ENCODE results near the gene ARHGEF38. TPM values are rescaled to one million over a fixed set of nuclear protein-coding genes. Genes with fewer than 3 reads are reported as not detected.
A peak's percentile ranks its signal among the peaks of the same experiment; 100 is the strongest.
"Not testable (repeated sequence)": the region's sequence is repeated elsewhere in the genome, so short reads cannot be mapped to it uniquely, and the experiment has no call there.

Gene ARHGEF38
- total RNA-seq, 4 donors from 2014 or later, result 0.59 to 3.5 (median 0.98) TPM

- DNase-seq (ENCODE audit: low spot score in 2 of 2), result no peak
- no peak for TF ChIP-seq POLR2AphosphoS5 (IDR thresholded peaks at IDR 0.05)
- no peak for TF ChIP-seq EP300 (IDR thresholded peaks at IDR 0.05)
- TF ChIP-seq, protein P1, sequence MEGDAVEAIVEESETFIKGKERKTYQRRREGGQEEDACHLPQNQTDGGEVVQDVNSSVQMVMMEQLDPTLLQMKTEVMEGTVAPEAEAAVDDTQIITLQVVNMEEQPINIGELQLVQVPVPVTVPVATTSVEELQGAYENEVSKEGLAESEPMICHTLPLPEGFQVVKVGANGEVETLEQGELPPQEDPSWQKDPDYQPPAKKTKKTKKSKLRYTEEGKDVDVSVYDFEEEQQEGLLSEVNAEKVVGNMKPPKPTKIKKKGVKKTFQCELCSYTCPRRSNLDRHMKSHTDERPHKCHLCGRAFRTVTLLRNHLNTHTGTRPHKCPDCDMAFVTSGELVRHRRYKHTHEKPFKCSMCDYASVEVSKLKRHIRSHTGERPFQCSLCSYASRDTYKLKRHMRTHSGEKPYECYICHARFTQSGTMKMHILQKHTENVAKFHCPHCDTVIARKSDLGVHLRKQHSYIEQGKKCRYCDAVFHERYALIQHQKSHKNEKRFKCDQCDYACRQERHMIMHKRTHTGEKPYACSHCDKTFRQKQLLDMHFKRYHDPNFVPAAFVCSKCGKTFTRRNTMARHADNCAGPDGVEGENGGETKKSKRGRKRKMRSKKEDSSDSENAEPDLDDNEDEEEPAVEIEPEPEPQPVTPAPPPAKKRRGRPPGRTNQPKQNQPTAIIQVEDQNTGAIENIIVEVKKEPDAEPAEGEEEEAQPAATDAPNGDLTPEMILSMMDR (IDR thresholded peaks at IDR 0.05), result no peak
- no peak for TF ChIP-seq POLR2A (IDR thresholded peaks at IDR 0.05)
- Histone ChIP-seq H3K9me3 (no peaks in the 10 kb centered on the region), H3K4me1 (peaks cover 23% of the 10 kb centered on the region), H3K27ac (no peak overlapping the region), H3K27me3 (no peaks in the 10 kb centered on the region), H3K36me3 (peaks cover 6% of the 10 kb centered on the region), H3K4me3 (peak overlapping the region; percentile 20)
- WGBS, result 40% methylated on average over 5 of the region's 5 CpGs
Measured at GRCh38 chr4:105714071-105714521, 161.7 kb downstream of the ARHGEF38 start.

DNA sequence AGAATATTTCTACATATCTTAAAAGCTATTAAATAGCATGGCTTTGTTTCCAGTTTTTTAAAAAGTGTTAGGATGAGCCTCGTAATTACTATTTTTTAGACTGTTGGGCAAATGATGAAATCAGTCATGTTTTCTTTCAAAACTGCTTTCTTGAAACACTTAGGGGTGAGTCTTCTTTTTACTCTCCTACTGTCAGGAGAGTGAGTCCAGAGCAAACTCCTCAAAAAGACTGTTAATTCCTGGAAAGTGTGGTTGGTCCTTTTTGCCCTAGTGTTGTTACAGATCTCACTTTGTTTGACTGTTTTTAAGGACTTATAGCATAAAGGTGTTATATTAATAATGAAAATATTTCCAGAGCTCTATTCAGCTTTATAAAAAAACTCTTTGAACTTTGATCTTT is 162.5 kb downstream of the ARHGEF38 start:
- no peak for TF ChIP-seq POLR2AphosphoS5 (IDR thresholded peaks at IDR 0.05)
- TF ChIP-seq EP300 (IDR thresholded peaks at IDR 0.05), result no peak
- TF ChIP-seq, protein P1 (IDR thresholded peaks at IDR 0.05), result no peak
- TF ChIP-seq POLR2A (IDR thresholded peaks at IDR 0.05), result no peak
- Histone ChIP-seq H3K27me3 (no peaks in the 10 kb centered on the region), H3K4me1 (peaks cover 14% of the 10 kb centered on the region), H3K36me3 (peaks cover 9% of the 10 kb centered on the region), H3K9me3 (no peaks in the 10 kb centered on the region), H3K27ac (no peak overlapping the region), H3K4me3 (no peak overlapping the region)
- WGBS, result 79% methylated on average over 1 of the region's 1 CpG
- no peak for DNase-seq (ENCODE audit: low spot score in 2 of 2)

- H3K4me1 ChIP-seq, result peaks cover 13% of the 10 kb centered on the region
- no peaks in the 10 kb centered on the region for H3K27me3 ChIP-seq
- TF ChIP-seq, protein P1 (IDR thresholded peaks at IDR 0.05), result peak; percentile 16 to 34
- TF ChIP-seq EP300 (IDR thresholded peaks at IDR 0.05), result no peak
- TF ChIP-seq POLR2AphosphoS5 (IDR thresholded peaks at IDR 0.05), result no peak
- 49% methylated on average over 4 of the region's 4 CpGs for WGBS
- no peak overlapping the region for H3K27ac ChIP-seq
- no peak for DNase-seq (ENCODE audit: low spot score in 2 of 2)
- H3K9me3 ChIP-seq, result no peaks in the 10 kb centered on the region
- peaks cover 9% of the 10 kb centered on the region for H3K36me3 ChIP-seq
- H3K4me3 ChIP-seq, result no peak overlapping the region
Measured at GRCh38 chr4:105715692-105716278, 163.4 kb downstream of the ARHGEF38 start.

GRCh38 chr4:105719204-105719603 is 166.8 kb downstream of the ARHGEF38 start:
- Histone ChIP-seq H3K9me3 (no peaks in the 10 kb centered on the region), H3K27me3 (no peaks in the 10 kb centered on the region), H3K27ac (no peak overlapping the region), H3K4me3 (no peak overlapping the region), H3K36me3 (peaks cover 9% of the 10 kb centered on the region), H3K4me1 (peaks cover 7% of the 10 kb centered on the region)
- 89% methylated on average over 2 of the region's 2 CpGs for WGBS
- DNase-seq (ENCODE audit: low spot score in 2 of 2), result no peak
- TF ChIP-seq, protein P1 (IDR thresholded peaks at IDR 0.05), result no peak
- TF ChIP-seq POLR2AphosphoS5 (IDR thresholded peaks at IDR 0.05), result no peak
- no peak for TF ChIP-seq EP300 (IDR thresholded peaks at IDR 0.05)
- TF ChIP-seq POLR2A (IDR thresholded peaks at IDR 0.05), result no peak

DNA sequence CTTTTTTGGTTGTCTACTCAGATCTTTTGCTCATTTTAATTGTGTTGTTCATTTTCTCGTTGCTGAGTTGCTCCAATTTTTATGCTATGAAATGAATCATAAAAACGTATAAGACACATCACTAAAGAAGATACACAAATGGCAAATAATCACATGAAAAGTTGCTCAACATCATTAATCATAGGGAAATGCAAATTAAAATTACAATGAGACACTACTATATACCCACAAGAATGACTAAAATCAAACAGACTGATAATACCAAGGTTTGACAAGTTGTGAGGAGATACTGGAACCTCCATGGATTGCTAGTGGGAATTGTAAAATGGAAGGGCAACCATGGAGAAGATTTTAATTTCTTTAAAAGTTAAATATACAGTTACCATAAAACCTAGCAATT is 173.2 kb downstream of the ARHGEF38 start:
- no peak for DNase-seq (ENCODE audit: low spot score in 2 of 2)
- H3K9me3 ChIP-seq, result no peaks in the 10 kb centered on the region
- H3K27me3 ChIP-seq, result no peaks in the 10 kb centered on the region
- no peaks in the 10 kb centered on the region for H3K4me1 ChIP-seq
- TF ChIP-seq EP300 (IDR thresholded peaks at IDR 0.05) (no peak), POLR2AphosphoS5 (IDR thresholded peaks at IDR 0.05) (no peak), POLR2A (IDR thresholded peaks at IDR 0.05) (no peak)
- TF ChIP-seq, protein P1 (IDR thresholded peaks at IDR 0.05), result no peak
- H3K36me3 ChIP-seq, result peaks cover 8% of the 10 kb centered on the region
- H3K4me3 ChIP-seq, result no peak overlapping the region
- WGBS, result 90% methylated on average over 2 of the region's 2 CpGs
- H3K27ac ChIP-seq, result no peak overlapping the region

DNA sequence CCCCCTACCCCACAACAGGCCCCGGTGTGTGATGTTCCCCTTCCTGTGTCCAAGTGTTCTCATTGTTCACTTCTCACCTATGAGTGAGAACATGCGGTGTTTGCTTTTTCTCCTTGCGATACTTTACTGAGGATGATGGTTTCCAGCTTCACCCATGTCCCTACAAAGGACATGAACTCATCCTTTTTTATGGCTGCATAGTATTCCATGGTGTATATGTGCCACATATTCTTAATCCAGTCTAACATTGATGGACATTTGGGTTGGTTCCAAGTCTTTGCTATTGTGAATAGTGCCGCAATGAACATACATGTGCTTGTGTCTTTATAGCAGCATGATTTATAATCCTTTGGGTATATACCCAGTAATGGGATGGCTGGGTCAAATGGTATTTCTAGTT is 177.5 kb downstream of the ARHGEF38 start:
- 98% methylated on average over 4 of the region's 4 CpGs for WGBS
- H3K27ac ChIP-seq; H3K4me1 ChIP-seq; H3K27me3 ChIP-seq; DNase-seq (ENCODE audit: low spot score in 2 of 2); H3K9me3 ChIP-seq; H3K4me3 ChIP-seq: not testable (repeated sequence)
- peaks cover 15% of the 10 kb centered on the region for H3K36me3 ChIP-seq
